Prostate gland (tissue), 2 donors: ENCODE data around the gene KRTAP4-11. TPM values are rescaled to one million over a fixed set of nuclear protein-coding genes. Genes with fewer than 3 reads are reported as not detected.
"Not testable (repeated sequence)": the region's sequence is repeated elsewhere in the genome, so short reads cannot be mapped to it uniquely, and the experiment has no call there.

Source experiments
- DNase-seq: peaks from one replicate; pipeline ENCODE4 v3.0.0-alpha.2; 2019; ENCODE audit warnings: low spot score
- H3K27ac ChIP-seq, 2 donors: fragments of 200-600 bp; sonication (generic); 2 replicates each; pipeline ENCODE4 v1.5.1; 2017 to 2019
- H3K27me3 ChIP-seq: fragments of 200-600 bp; sonication (generic); replicated peaks from 2 replicates; pipeline ENCODE4 v1.5.1; 2019; ENCODE audit not compliant: insufficient read depth
- H3K36me3 ChIP-seq, 2 donors: fragments of 200-600 bp; sonication (generic); 1 replicate in 1 of 2; 2 replicates in 1 of 2; pipeline versions ENCODE4 v1.5.1 to v1.8.1; 2017 to 2019
- H3K4me1 ChIP-seq: fragments of 200-600 bp; sonication (generic); replicated peaks from 2 replicates; pipeline ENCODE4 v1.5.1; 2019
- H3K4me3 ChIP-seq, 2 donors: fragments of 200-600 bp; sonication (generic); 2 replicates each; pipeline ENCODE4 v1.5.1; 2017 to 2019
- H3K9me3 ChIP-seq: fragments of 200-600 bp; sonication (generic); 2 replicates; pipeline ENCODE4 v1.5.1; 2017
- POLR2A ChIP-seq: fragments of 450-650 bp; IDR thresholded peaks from one replicate; pipeline ENCODE4 v1.6.1; 2016; ENCODE audit warnings: antibody characterized with exemption, mild to moderate bottlenecking
- POLR2AphosphoS5 ChIP-seq: sonication (generic); formaldehyde crosslinking; IDR thresholded peaks from one replicate; pipeline ENCODE4 v1.6.1; 2017; ENCODE audit warnings: antibody characterized with exemption
- WGBS: methylation state at CpG from one replicate; pipeline ENCODE4 v1.1.5; 2018; 5-methylcytosine and 5-hydroxymethylcytosine counted together
- intact Hi-C: fragments of 100-400 bp; cut with DNase I; formaldehyde crosslinking; loops from one replicate; pipeline ENCODE4 v1.14.2; 2022
- total RNA-seq, 2 donors: library from RNA; depleted of rRNA; stranded (reverse); fragments of >200 nt; gene quantifications; one replicate each; pipeline ENCODE4 v1.1.0, GENCODE V29; 2016
- TF ChIP-seq, protein P1 (sequence below), 4 experiments: fragments of 200-600 bp in 2 of 4; fragments of 450-650 bp in 2 of 4; sonication (generic) in 2 of 4; IDR thresholded peaks; 1 replicate in 3 of 4; 2 replicates in 1 of 4; pipeline ENCODE4 v1.5.1; 2016 to 2019; ENCODE audit warnings: antibody characterized with exemption in 4 of 4, mild to moderate bottlenecking in 2 of 4, moderate library complexity in 2 of 4

Gene KRTAP4-11
- total RNA-seq, 2 donors from 2014 or later = not detected

- no peaks in the 10 kb centered on the region for H3K9me3 ChIP-seq
- no peaks in the 10 kb centered on the region for H3K36me3 ChIP-seq
- H3K27ac ChIP-seq = no peak overlapping the region
- H3K4me1 ChIP-seq = no peaks in the 10 kb centered on the region
- 84% methylated on average over 1 of the region's 1 CpG for WGBS
- no peak for DNase-seq
- intact Hi-C loops = no loop called here
- TF ChIP-seq POLR2A = no peak
- TF ChIP-seq POLR2AphosphoS5 = no peak
- TF ChIP-seq, protein P1, sequence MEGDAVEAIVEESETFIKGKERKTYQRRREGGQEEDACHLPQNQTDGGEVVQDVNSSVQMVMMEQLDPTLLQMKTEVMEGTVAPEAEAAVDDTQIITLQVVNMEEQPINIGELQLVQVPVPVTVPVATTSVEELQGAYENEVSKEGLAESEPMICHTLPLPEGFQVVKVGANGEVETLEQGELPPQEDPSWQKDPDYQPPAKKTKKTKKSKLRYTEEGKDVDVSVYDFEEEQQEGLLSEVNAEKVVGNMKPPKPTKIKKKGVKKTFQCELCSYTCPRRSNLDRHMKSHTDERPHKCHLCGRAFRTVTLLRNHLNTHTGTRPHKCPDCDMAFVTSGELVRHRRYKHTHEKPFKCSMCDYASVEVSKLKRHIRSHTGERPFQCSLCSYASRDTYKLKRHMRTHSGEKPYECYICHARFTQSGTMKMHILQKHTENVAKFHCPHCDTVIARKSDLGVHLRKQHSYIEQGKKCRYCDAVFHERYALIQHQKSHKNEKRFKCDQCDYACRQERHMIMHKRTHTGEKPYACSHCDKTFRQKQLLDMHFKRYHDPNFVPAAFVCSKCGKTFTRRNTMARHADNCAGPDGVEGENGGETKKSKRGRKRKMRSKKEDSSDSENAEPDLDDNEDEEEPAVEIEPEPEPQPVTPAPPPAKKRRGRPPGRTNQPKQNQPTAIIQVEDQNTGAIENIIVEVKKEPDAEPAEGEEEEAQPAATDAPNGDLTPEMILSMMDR (IDR thresholded peaks at IDR 0.05) = no peak
- no peaks in the 10 kb centered on the region for H3K27me3 ChIP-seq
- no peak overlapping the region for H3K4me3 ChIP-seq
Observed at GRCh38 chr17:41107941-41108450, 10.2 kb downstream of the KRTAP4-11 start.

- H3K9me3 ChIP-seq, intact Hi-C loops: not testable (repeated sequence)
- 81% methylated on average over 7 of the region's 10 CpGs for WGBS
Observed at GRCh38 chr17:41105347-41105746, 12.8 kb downstream of the KRTAP4-11 start, which contains the start of gene KRTAP4-9. Gene KRTAP4-9 (plus strand): TSS chr17:41105389. CDS start chr17:41105389, 0 bp downstream.

DNA sequence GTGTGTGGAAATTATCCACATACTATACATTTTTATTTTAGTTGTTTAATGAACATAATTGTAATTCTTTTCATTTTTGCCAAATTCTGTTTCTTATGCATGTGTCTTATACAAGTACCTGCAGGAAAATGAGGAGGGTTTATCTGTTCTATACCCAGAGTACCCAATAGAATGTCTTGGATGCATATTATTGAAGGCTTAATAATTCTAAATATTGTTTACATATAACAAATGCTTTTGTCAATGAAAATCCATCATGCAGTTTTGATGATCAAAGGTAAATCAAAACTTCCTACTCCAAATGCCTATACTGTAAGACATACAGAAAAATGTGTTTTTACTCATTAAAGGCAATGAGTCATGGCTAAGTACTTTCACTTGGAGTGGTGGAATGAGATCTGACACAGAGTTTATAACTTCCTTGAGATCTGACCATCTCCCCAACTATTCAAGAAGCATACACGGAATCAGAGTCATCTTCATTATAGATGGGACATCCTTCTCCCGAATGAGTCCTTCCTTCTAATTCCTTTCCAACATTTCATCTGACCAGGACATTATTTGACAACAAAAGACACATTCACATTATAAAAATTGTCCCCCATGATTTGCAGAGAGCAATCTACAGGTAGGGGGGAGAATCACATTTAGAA is 13.7 kb downstream of the KRTAP4-11 start:
- H3K4me3 ChIP-seq, H3K27ac ChIP-seq, H3K4me1 ChIP-seq, intact Hi-C loops, H3K36me3 ChIP-seq, DNase-seq, H3K9me3 ChIP-seq, H3K27me3 ChIP-seq: not testable (repeated sequence)
- 44% methylated on average over 2 of the region's 2 CpGs for WGBS

More at GRCh38 chr17:41105347-41105746, 12.8 kb downstream of the KRTAP4-11 start, which contains the start of gene KRTAP4-9:
- DNase-seq, H3K27me3 ChIP-seq, H3K27ac ChIP-seq, H3K36me3 ChIP-seq, H3K4me1 ChIP-seq, H3K4me3 ChIP-seq: not testable (repeated sequence)

GRCh38 chr17:41103896-41104295 is 14.3 kb downstream of the KRTAP4-11 start:
- H3K27ac ChIP-seq = no peak overlapping the region
- intact Hi-C loops = no loop called here
- no peaks in the 10 kb centered on the region for H3K4me1 ChIP-seq
- no peaks in the 10 kb centered on the region for H3K36me3 ChIP-seq
- H3K27me3 ChIP-seq = no peaks in the 10 kb centered on the region
- H3K4me3 ChIP-seq = no peak overlapping the region
- 93% methylated on average over 1 of the region's 1 CpG for WGBS
- no peak for TF ChIP-seq POLR2A
- TF ChIP-seq, protein P1 (IDR thresholded peaks at IDR 0.05) = no peak
- TF ChIP-seq POLR2AphosphoS5 = no peak
- DNase-seq = no peak
- no peaks in the 10 kb centered on the region for H3K9me3 ChIP-seq

- H3K4me3 ChIP-seq = no peak within 1 kb of the TSS
- intact Hi-C loops = no loop called here
- WGBS = 61% methylated on average over 10 of the region's 10 CpGs
- no peaks in the 10 kb centered on the region for H3K9me3 ChIP-seq
- H3K27me3 ChIP-seq = no peaks in the 10 kb centered on the region
- TF ChIP-seq, protein P1 (IDR thresholded peaks at IDR 0.05) = no peak
- no peak for TF ChIP-seq POLR2A
- no peak for TF ChIP-seq POLR2AphosphoS5
- no peaks in the 10 kb centered on the region for H3K36me3 ChIP-seq
- DNase-seq = no peak
- H3K27ac ChIP-seq = no peak within 1 kb of the TSS
- H3K4me1 ChIP-seq = no peaks in the 10 kb centered on the region
Observed at GRCh38 chr17:41101586-41102259, 16.4 kb downstream of the KRTAP4-11 start, which contains the start of gene KRTAP4-16. Gene KRTAP4-16 (minus strand): TSS chr17:41102209. CDS start chr17:41102209, 0 bp downstream.

DNA sequence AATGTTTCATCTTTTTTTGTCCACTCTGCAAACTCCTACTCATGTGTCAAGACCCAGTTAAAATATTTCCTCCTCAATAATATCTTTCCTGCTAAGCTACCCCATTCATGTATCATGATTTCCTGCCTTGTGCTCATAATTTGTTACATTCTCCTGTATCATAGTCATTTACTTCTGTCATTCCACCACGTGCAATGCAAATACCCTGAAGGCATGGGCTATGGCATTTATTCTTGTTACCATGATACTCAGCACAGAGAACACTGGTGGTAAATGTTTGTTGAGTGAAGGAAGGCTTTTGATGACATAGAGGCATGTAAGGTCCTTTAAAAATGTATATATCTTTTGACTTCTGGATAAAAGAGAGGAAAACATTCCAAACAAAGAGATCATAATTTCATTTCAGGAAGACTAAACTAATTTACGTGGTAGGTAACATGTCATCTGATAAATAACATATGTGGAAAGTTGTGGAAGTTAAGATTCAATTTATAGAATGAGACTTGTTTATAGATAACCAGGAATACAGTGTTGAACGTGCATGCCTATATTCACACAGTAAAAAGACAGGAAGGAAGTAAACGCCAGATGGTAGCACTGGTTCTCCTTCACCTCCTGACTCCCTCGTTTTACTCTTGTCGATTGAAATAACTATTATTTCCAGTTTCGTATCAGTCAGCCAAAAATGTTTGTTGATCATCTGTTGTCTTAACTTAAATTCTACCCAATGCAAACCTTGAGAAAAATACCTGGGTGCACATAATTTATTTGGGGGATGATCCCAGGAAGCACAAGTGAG is 18.3 kb downstream of the KRTAP4-11 start:
- H3K4me1 ChIP-seq, H3K27ac ChIP-seq, DNase-seq, H3K4me3 ChIP-seq, H3K36me3 ChIP-seq, H3K9me3 ChIP-seq, H3K27me3 ChIP-seq, intact Hi-C loops: not testable (repeated sequence)
- 64% methylated on average over 7 of the region's 7 CpGs for WGBS
